IPS-18a (cell line): ENCODE data around the gene ZNF397.
"Not testable (repeated sequence)": the region's sequence is repeated elsewhere in the genome, so short reads cannot be mapped to it uniquely, and the experiment has no call there.

ENCODE experiments used
- H3K27ac ChIP-seq: one replicate; pipeline ENCODE4 v1.5.1; 2013; ENCODE audit warnings: low read length
- H3K27me3 ChIP-seq: one replicate; pipeline ENCODE4 v1.6.1; 2013; ENCODE audit warnings: mild to moderate bottlenecking, low read length; ENCODE audit not compliant: control insufficient read depth, insufficient read depth
- H3K36me3 ChIP-seq: one replicate; pipeline ENCODE4 v1.6.1; 2013; ENCODE audit warnings: low read depth, low read length; ENCODE audit not compliant: control insufficient read depth
- H3K4me1 ChIP-seq: one replicate; pipeline ENCODE4 v1.6.1; 2013; ENCODE audit warnings: low read depth, low read length; ENCODE audit not compliant: control insufficient read depth
- H3K4me3 ChIP-seq: one replicate; pipeline ENCODE4 v1.5.1; 2013; ENCODE audit warnings: low read length
- H3K9ac ChIP-seq: one replicate; pipeline ENCODE4 v1.6.1; 2013; ENCODE audit warnings: mild to moderate bottlenecking, low read length, moderate library complexity
- H3K9me3 ChIP-seq: one replicate; pipeline ENCODE4 v1.6.1; 2013; ENCODE audit warnings: low read depth, low read length; ENCODE audit not compliant: control insufficient read depth

ZNF397 gene

DNA sequence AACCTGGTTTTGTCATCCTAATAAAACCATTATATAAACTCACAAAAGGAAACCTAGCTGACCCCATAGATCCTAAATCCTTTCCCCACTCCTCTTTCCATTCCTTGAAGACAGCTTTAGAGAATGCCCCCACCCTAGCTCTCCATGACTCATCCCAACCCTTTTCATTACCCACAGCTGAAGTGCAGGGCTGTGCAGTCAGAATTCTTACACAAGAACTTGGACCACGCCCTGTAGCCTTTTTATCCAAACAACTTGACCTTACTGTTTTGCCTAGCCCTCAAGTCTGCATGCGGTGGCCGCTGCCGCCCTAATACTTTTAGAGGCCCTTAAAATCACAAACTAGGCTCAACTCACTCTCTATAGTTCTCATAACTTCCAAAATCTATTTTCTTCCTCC lies 21.5 kb upstream of the ZNF397 start:
- H3K4me3 ChIP-seq, H3K9ac ChIP-seq, H3K27ac ChIP-seq, H3K36me3 ChIP-seq, H3K27me3 ChIP-seq, H3K9me3 ChIP-seq: not testable (repeated sequence)
- peaks cover 17% of the 10 kb centered on the region for H3K4me1 ChIP-seq

DNA sequence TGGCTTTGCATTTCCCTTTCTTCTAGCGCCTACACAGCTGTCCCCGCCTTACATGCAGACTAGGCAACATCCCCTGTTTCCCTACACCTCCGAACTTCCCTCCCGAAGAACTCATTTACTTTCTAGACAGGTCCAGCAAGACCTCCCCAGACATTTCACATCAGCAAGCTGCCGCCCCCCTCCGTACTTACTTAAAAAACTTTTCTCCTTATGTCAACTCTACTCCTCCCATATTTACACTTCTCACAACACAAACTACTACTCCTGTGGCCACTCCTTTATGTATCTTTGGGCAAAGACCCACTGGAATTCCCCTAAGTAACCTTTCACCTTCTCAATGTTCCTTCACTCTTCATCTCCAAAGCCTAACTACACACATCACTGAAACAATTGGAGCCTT lies 20.4 kb upstream of the ZNF397 start:
- no peak overlapping the region for H3K9ac ChIP-seq
- no peaks in the 10 kb centered on the region for H3K27me3 ChIP-seq
- H3K4me1 ChIP-seq, result peaks cover 6% of the 10 kb centered on the region
- H3K36me3 ChIP-seq, result no peaks in the 10 kb centered on the region
- no peaks in the 10 kb centered on the region for H3K9me3 ChIP-seq
- H3K4me3 ChIP-seq, result no peak overlapping the region
- no peak overlapping the region for H3K27ac ChIP-seq

DNA sequence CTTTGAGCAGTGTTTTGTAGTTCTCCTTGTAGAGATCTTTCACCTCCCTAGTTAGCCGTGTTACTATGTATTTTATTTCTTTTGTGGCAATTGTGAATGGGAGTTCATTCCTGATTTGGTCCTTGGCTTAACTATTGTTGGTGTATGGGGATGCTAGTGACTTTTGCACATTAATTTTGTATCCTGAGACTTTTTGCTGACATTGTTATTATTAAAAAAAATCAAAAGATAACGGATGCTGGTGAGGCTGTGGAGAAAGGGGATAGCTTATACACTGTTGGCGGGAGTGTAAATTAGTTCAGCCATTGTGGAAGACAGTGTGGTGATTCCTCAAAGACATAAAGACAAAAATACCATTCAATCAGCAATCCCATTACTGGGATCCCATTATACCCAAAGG lies 17.0 kb upstream of the ZNF397 start:
- H3K4me3 ChIP-seq, result no peak overlapping the region
- no peak overlapping the region for H3K27ac ChIP-seq
- H3K9me3 ChIP-seq, result no peaks in the 10 kb centered on the region
- H3K9ac ChIP-seq, result no peak overlapping the region
- H3K36me3 ChIP-seq, result no peaks in the 10 kb centered on the region
- H3K4me1 ChIP-seq, result peaks cover 3% of the 10 kb centered on the region
- H3K27me3 ChIP-seq, result no peaks in the 10 kb centered on the region

DNA sequence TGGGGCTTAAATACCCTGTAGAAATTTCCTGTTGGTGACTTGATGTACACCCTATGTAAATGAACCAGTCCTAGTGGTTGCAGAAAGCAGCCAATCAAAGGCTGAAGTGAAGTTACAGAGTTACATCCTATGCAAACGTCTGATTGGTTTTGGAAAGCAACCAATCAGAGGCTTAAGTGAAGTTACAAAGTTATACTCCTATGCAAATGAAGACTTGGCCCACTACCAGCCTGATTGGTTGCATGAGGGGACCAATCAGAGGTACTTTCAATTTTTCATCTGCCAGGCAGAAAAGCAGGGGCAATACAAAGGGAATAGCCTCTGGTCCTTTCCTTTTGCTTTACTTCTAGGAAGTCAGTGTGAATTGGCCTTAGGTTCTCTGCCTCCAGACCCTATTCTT lies 13.6 kb upstream of the ZNF397 start:
- Histone ChIP-seq H3K4me3 (no peak overlapping the region), H3K9ac (no peak overlapping the region), H3K9me3 (no peaks in the 10 kb centered on the region)

DNA sequence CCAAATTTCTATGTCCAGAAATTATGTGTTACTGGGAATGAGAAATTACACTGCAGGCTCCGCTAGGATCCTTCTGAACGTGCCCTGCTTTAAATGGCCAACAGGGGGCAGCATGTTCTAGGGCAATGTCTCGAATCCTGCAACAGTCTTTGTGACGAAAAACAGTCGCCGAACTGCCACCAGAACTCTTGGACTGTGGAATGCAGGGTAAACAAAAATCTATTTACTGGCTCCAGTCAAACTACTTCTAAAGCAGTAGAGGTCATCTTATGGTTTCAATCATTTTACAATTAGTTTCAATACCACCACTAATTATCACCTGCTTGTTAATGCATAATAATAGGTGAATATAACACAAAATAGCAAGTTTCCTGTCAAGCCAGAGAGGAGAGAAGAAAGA lies 9.8 kb upstream of the ZNF397 start:
- Histone ChIP-seq H3K4me1 (peaks cover 4% of the 10 kb centered on the region), H3K9me3 (no peaks in the 10 kb centered on the region), H3K36me3 (no peaks in the 10 kb centered on the region), H3K27me3 (no peaks in the 10 kb centered on the region), H3K27ac (no peak overlapping the region), H3K4me3 (peak overlapping the region; percentile 42), H3K9ac (no peak overlapping the region)

More for the DNA sequence above, 13.6 kb upstream of the ZNF397 start:
- no peak overlapping the region for H3K27ac ChIP-seq
- H3K36me3 ChIP-seq, result no peaks in the 10 kb centered on the region
- H3K27me3 ChIP-seq, result no peaks in the 10 kb centered on the region
- H3K4me1 ChIP-seq, result peaks cover 4% of the 10 kb centered on the region

DNA sequence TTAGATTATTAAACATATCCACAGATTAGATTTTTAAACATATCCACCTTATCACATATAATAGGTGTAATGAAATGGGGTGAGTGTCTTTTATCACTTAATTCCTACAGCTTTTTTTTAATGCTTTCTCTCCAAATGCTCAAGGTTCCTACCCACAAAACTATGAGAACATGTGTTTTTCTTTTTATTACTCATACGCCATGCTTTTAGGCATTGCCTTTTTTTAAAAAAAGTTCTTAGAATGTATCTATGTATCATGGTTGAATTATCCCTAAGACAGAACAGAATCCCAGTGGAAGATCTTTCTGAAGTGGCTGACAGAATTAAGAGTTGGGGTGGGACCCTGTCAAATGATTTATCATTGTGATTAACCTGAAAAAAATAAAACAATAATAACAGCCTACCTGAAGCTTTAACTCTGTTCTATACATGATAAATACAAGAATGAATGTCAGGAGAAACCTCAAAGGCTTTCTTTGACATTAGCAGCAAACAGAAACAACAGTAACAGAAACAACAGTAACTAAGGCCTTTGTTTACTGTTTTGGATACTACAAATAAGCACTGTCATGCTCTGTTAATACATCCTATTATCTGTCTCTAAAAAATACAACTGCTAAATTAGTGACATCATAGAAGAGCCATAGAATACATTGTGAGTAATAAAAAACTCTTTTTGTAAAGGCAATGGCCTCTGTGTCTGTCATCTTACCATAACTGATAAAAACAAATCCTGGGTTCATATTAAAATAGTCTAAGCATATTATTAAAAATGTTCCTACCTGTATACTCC lies 4.1 kb upstream of the ZNF397 start:
- Histone ChIP-seq H3K4me1 (peaks cover 3% of the 10 kb centered on the region), H3K36me3 (no peaks in the 10 kb centered on the region), H3K9ac (no peak overlapping the region), H3K27ac (no peak overlapping the region), H3K27me3 (no peaks in the 10 kb centered on the region), H3K9me3 (no peaks in the 10 kb centered on the region), H3K4me3 (no peak overlapping the region)

DNA sequence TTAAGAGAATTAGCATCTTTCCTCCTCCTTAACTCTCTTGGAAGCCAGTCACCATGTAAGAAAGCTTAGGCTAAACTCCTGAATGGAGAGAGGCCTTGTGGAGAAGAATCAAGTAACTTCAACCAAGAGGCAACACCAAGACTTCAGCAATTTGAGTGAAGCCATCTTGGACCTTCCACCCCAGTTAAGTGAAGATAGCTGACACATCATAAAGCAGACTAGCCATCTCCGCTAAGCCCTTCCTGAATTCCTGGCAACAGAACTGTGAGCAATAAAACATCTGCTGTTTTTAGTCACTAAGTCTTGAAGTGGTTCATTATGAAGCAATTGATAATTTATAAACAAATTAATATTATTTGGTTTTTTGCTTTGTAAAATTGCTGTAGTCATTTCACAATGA lies 1.5 kb upstream of the ZNF397 start:
- Histone ChIP-seq H3K4me3 (no peak overlapping the region), H3K27ac (no peak overlapping the region), H3K27me3 (no peaks in the 10 kb centered on the region), H3K36me3 (peaks cover 20% of the 10 kb centered on the region), H3K4me1 (peaks cover 8% of the 10 kb centered on the region), H3K9ac (no peak overlapping the region), H3K9me3 (no peaks in the 10 kb centered on the region)

DNA sequence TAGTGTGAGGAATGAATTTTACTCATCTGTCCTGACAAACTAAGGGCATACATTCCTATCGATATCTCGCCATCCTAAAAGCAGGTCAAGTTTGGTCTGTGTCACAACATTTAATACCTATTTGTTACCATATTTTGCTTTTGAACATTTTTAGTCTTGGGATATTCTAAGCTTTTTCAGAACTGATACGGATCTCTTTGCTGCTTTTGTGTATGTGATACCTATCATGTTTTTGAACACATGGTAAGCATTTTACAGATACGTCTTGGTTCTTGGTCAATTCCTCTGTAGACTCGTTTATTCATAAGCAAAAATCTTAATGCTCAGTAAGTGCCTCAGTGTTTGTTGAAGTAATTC lies 592 bp downstream of the ZNF397 start:
- Histone ChIP-seq H3K36me3 (peaks cover 41% of the 10 kb centered on the region), H3K27ac (peak overlapping the region; percentile 97), H3K9me3 (no peaks in the 10 kb centered on the region)

DNA sequence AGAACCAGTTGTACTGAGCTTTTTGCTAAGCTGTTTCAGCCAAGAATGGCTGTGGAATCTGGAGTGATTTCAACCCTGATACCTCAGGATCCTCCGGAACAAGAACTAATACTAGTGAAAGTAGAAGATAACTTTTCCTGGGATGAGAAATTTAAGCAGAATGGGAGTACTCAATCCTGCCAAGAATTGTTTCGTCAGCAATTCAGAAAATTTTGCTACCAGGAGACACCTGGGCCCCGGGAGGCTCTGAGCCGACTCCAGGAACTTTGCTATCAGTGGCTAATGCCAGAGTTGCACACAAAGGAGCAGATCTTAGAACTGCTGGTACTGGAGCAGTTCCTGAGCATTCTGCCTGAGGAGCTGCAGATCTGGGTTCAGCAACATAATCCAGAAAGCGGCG lies 1.6 kb downstream of the ZNF397 start:
- no peak overlapping the region for H3K27ac ChIP-seq
- peaks cover 51% of the 10 kb centered on the region for H3K36me3 ChIP-seq
- no peaks in the 10 kb centered on the region for H3K27me3 ChIP-seq
- peak overlapping the region; percentile 93 for H3K4me3 ChIP-seq
- no peaks in the 10 kb centered on the region for H3K9me3 ChIP-seq
- peak overlapping the region; percentile 98 for H3K9ac ChIP-seq
- peaks cover 8% of the 10 kb centered on the region for H3K4me1 ChIP-seq

More for the DNA sequence above, 592 bp downstream of the ZNF397 start:
- H3K27me3 ChIP-seq, result no peaks in the 10 kb centered on the region
- H3K4me1 ChIP-seq, result peaks cover 8% of the 10 kb centered on the region
- H3K4me3 ChIP-seq, result peak overlapping the region; percentile 93
- H3K9ac ChIP-seq, result peak overlapping the region; percentile 98

DNA sequence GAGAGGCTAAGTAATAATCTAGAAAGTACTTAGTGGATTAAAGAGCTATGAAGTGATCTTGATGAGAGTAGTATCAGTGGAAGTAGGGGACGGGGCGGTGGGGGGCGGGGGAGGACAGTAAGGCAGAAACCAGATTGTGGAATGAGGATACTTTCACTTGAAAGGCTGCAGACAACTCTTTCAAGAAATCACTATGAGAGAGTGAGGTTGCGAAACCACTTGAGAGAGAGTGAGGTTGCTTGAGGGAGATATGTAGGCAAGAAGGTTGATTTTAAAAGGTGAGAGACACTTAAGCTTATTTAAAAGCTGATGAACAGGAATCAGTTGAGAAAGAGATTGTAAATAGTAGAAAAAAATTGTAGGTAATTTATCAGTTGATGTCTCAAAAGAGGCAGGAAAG lies 3.8 kb downstream of the ZNF397 start:
- peaks cover 66% of the 10 kb centered on the region for H3K36me3 ChIP-seq
- peaks cover 8% of the 10 kb centered on the region for H3K4me1 ChIP-seq
- H3K27me3 ChIP-seq, result no peaks in the 10 kb centered on the region
- H3K4me3 ChIP-seq, result no peak overlapping the region
- H3K9ac ChIP-seq, result no peak overlapping the region
- H3K9me3 ChIP-seq, result no peaks in the 10 kb centered on the region
- no peak overlapping the region for H3K27ac ChIP-seq

DNA sequence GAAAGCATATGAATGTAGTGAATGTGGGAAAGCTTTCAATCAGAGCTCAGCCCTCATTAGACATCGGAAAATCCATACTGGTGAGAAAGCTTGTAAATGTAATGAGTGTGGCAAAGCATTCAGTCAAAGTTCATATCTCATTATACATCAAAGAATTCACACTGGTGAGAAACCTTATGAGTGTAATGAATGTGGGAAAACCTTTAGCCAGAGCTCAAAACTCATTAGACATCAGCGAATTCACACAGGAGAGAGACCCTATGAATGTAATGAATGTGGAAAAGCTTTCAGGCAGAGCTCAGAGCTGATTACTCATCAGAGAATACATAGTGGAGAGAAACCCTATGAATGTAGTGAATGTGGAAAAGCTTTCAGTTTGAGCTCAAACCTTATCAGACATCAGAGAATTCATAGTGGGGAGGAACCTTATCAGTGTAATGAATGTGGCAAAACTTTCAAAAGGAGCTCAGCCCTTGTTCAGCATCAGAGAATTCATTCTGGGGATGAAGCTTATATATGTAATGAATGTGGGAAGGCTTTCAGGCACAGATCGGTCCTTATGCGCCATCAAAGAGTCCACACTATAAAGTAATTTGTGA lies 5.0 kb downstream of the ZNF397 start:
- Histone ChIP-seq H3K36me3 (peaks cover 72% of the 10 kb centered on the region), H3K27ac (no peak overlapping the region)

DNA sequence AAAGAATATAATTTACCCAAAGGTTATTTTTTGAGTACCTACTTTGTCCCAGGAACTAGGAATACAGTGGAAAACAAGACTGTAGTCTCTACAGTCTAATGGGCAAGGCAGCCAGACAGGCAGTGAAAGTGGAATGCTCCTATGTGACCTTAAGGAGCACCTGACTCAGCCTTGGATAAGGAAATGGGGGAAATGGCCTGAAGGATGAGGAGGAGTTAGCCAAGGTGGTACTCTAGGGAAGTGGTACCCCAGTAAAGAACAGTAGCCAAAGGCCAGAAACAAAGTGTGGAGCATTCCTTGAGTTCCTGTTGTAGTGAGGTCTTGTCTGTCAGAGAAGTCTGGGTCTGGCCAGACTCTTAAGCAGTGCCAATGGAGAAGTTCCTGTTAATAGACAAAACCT lies 6.0 kb downstream of the ZNF397 start:
- H3K9me3 ChIP-seq, result no peaks in the 10 kb centered on the region
- peaks cover 73% of the 10 kb centered on the region for H3K36me3 ChIP-seq
- H3K4me1 ChIP-seq, result peaks cover 4% of the 10 kb centered on the region
- no peak overlapping the region for H3K9ac ChIP-seq
- no peak overlapping the region for H3K4me3 ChIP-seq
- H3K27me3 ChIP-seq, result no peaks in the 10 kb centered on the region
- no peak overlapping the region for H3K27ac ChIP-seq

More for the DNA sequence above, 5.0 kb downstream of the ZNF397 start:
- Histone ChIP-seq H3K9ac (no peak overlapping the region), H3K27me3 (no peaks in the 10 kb centered on the region), H3K9me3 (no peaks in the 10 kb centered on the region), H3K4me1 (peaks cover 4% of the 10 kb centered on the region), H3K4me3 (no peak overlapping the region)
